H1 (cell line): ENCODE data around the gene SMIM24. TPM values are rescaled to one million over a fixed set of nuclear protein-coding genes. Genes with fewer than 3 reads are reported as not detected.

Source experiments
- CTCF ChIA-PET: fragments of 300-600 bp; sonication (Branson Sonifier 250); formaldehyde crosslinking; loops from one replicate; lab custom pipeline; 2021; ENCODE audit not compliant: partially characterized antibody; lab: Charles Lee
- POLR2A ChIA-PET: fragments of 300-600 bp; sonication (Branson Sonifier 250); formaldehyde crosslinking; loops from one replicate; lab custom pipeline; 2021; ENCODE audit warnings: inconsistent platforms; ENCODE audit not compliant: partially characterized antibody; lab: Charles Lee
- DNase-seq, 2 experiments: peaks; one replicate each; pipeline versions ENCODE4 v3.0.0 to v3.0.0-alpha.2; 2010 to 2022; ENCODE audit warnings: low spot score in 2 of 2, low read depth in 1 of 2, mixed read lengths in 1 of 2
- FAIRE-seq: peaks from 2 replicates; lab custom pipeline; 2011; peaks lifted over from hg19 to GRCh38; lab: Jason Lieb, UNC
- H2AFZ ChIP-seq: 2 replicates; pipeline ENCODE4 v1.8.1; 2012; ENCODE audit warnings: low read length, inconsistent platforms
- H2AK5ac ChIP-seq: 2 replicates; pipeline ENCODE4 v1.6.1; 2013; ENCODE audit warnings: low read depth, low read length
- H2BK120ac ChIP-seq: replicated peaks from 2 replicates; pipeline ENCODE3; 2013; ENCODE audit warnings: low read depth, low read length, inconsistent platforms
- H2BK12ac ChIP-seq: 2 replicates; pipeline ENCODE4 v1.6.1; 2013; ENCODE audit warnings: low read depth, low read length
- H2BK15ac ChIP-seq: 2 replicates; pipeline ENCODE4 v1.6.1; 2013; ENCODE audit warnings: low read length
- H2BK20ac ChIP-seq: 2 replicates; pipeline ENCODE4 v1.6.1; 2013; ENCODE audit warnings: low read length
- H2BK5ac ChIP-seq: 2 replicates; pipeline ENCODE4 v1.6.1; 2013; ENCODE audit warnings: low read depth, low read length
- H3K14ac ChIP-seq: 2 replicates; pipeline ENCODE4 v1.6.1; 2013; ENCODE audit warnings: inconsistent platforms; ENCODE audit not compliant: insufficient read length
- H3K18ac ChIP-seq: 2 replicates; pipeline ENCODE4 v1.6.1; 2013; ENCODE audit warnings: low read length; ENCODE audit errors: extremely low read depth
- H3K23ac ChIP-seq: 2 replicates; pipeline ENCODE4 v1.6.1; 2013; ENCODE audit warnings: inconsistent platforms; ENCODE audit not compliant: insufficient read length
- H3K23me2 ChIP-seq: 2 replicates; pipeline ENCODE4 v1.6.1; 2013; ENCODE audit warnings: low read depth, low read length
- H3K27ac ChIP-seq: 2 replicates; pipeline ENCODE4 v1.6.1; 2011; ENCODE audit warnings: low read depth, low read length, inconsistent platforms
- H3K27me3 ChIP-seq, 4 experiments: replicated peaks in 1 of 4; 1 replicate in 1 of 4; 2 replicates in 3 of 4; pipeline versions ENCODE4 v1.6.1 to v1.8.1; 2011 to 2013; ENCODE audit warnings: low read length in 3 of 4, mild to moderate bottlenecking in 3 of 4, inconsistent platforms in 2 of 4, mixed read lengths in 2 of 4, moderate library complexity in 1 of 4; ENCODE audit not compliant: control insufficient read depth in 3 of 4, insufficient read depth in 3 of 4; ENCODE audit errors: extremely low read depth in 1 of 4
- H3K36me3 ChIP-seq, 4 experiments: 2 replicates each; pipeline versions ENCODE4 v1.6.1 to v1.8.1; 2011 to 2013; ENCODE audit warnings: mild to moderate bottlenecking in 4 of 4, low read length in 3 of 4, moderate library complexity in 2 of 4, control low read depth in 1 of 4, inconsistent platforms in 1 of 4; ENCODE audit not compliant: insufficient read depth in 4 of 4, control insufficient read depth in 2 of 4
- H3K4ac ChIP-seq: replicated peaks from 2 replicates; pipeline ENCODE3; 2013; ENCODE audit warnings: low read length, low read depth, mixed read lengths, inconsistent platforms; ENCODE audit not compliant: insufficient read length
- H3K4me1 ChIP-seq, 4 experiments: replicated peaks in 1 of 4; 1 replicate in 1 of 4; 2 replicates in 3 of 4; pipeline versions ENCODE4 v1.6.1 to v1.8.1; 2011 to 2013; ENCODE audit warnings: low read length in 3 of 4, inconsistent platforms in 2 of 4, mixed read lengths in 1 of 4; ENCODE audit not compliant: insufficient read depth in 4 of 4, control insufficient read depth in 3 of 4
- H3K4me2 ChIP-seq, 2 experiments: 2 replicates each; pipeline versions ENCODE4 v1.6.1 to v1.8.1; 2011 to 2013; ENCODE audit warnings: low read depth in 2 of 2, low read length in 2 of 2, control low read depth in 1 of 2, inconsistent platforms in 1 of 2, mild to moderate bottlenecking in 1 of 2; ENCODE audit not compliant: insufficient read depth in 1 of 2
- H3K4me3 ChIP-seq, 4 experiments: fragments of 200-600, 300-600 bp in 1 of 4; sonication (generic), shearing (Covaris generic), sonication (Bioruptor Twin) in 1 of 4; 2 replicates each; pipeline versions ENCODE4 v1.5.1 to v1.8.1; 2011 to 2016; ENCODE audit warnings: low read length in 4 of 4, low read depth in 3 of 4, control low read depth in 2 of 4, inconsistent platforms in 2 of 4, mild to moderate bottlenecking in 2 of 4, mixed read lengths in 1 of 4, moderate library complexity in 1 of 4; ENCODE audit not compliant: insufficient read depth in 2 of 4; ENCODE audit errors: extremely low read depth in 1 of 4
- H3K56ac ChIP-seq: replicated peaks from 2 replicates; pipeline ENCODE3; 2013; ENCODE audit warnings: low read depth, mild to moderate bottlenecking, mixed read lengths, low read length, inconsistent platforms; ENCODE audit not compliant: insufficient read length
- H3K79me1 ChIP-seq: 2 replicates; pipeline ENCODE4 v1.6.1; 2013; ENCODE audit warnings: low read depth, low read length, control low read depth
- H3K79me2 ChIP-seq, 2 experiments: 2 replicates each; pipeline versions ENCODE4 v1.6.1 to v1.8.1; 2012 to 2013; ENCODE audit warnings: low read length in 2 of 2, mild to moderate bottlenecking in 2 of 2, inconsistent platforms in 1 of 2; ENCODE audit not compliant: insufficient read depth in 2 of 2, control insufficient read depth in 1 of 2
- H3K9ac ChIP-seq, 4 experiments: replicated peaks in 1 of 4; 1 replicate in 1 of 4; 2 replicates in 3 of 4; pipeline versions ENCODE4 v1.6.1 to v1.8.1; 2011 to 2013; ENCODE audit warnings: low read depth in 3 of 4, low read length in 3 of 4, control low read depth in 2 of 4, mild to moderate bottlenecking in 2 of 4, moderate library complexity in 2 of 4, inconsistent platforms in 1 of 4; ENCODE audit errors: extremely low read depth in 1 of 4
- H3K9me3 ChIP-seq, 2 experiments: 2 replicates each; pipeline versions ENCODE4 v1.6.1 to v1.8.1; 2012 to 2013; ENCODE audit warnings: mild to moderate bottlenecking in 2 of 2, moderate library complexity in 2 of 2, control low read depth in 1 of 2, inconsistent platforms in 1 of 2, low read depth in 1 of 2, low read length in 1 of 2, mixed read lengths in 1 of 2; ENCODE audit not compliant: insufficient read depth in 2 of 2
- H4K20me1 ChIP-seq, 2 experiments: replicated peaks in 1 of 2; 2 replicates each; pipeline versions ENCODE3 to v1.8.1; 2011 to 2013; ENCODE audit warnings: inconsistent platforms in 2 of 2, low read length in 2 of 2, mild to moderate bottlenecking in 1 of 2; ENCODE audit not compliant: insufficient read depth in 2 of 2, control insufficient read depth in 1 of 2
- H4K5ac ChIP-seq: 2 replicates; pipeline ENCODE4 v1.6.1; 2013; ENCODE audit warnings: low read length, low read depth, mixed read lengths, inconsistent platforms; ENCODE audit not compliant: insufficient read length
- H4K8ac ChIP-seq: 2 replicates; pipeline ENCODE4 v1.8.0; 2013; ENCODE audit warnings: mild to moderate bottlenecking, moderate library complexity, low read length, inconsistent platforms; ENCODE audit not compliant: insufficient read depth; ENCODE audit errors: extremely low read depth
- H4K91ac ChIP-seq: replicated peaks from 2 replicates; pipeline ENCODE3; 2013; ENCODE audit warnings: low read length, mixed read lengths, inconsistent platforms; ENCODE audit not compliant: insufficient read length
- PHF8 ChIP-seq: fragments of 200-600 bp; sonication (generic); conservative IDR thresholded peaks from 2 replicates; pipeline ENCODE4 v1.7.1; 2012; ENCODE audit warnings: low read depth, mild to moderate bottlenecking, inconsistent platforms, low read length, moderate library complexity
- RBBP5 ChIP-seq: IDR thresholded peaks from 2 replicates; pipeline ENCODE4 v1.7.1; 2012; ENCODE audit warnings: low read depth, mild to moderate bottlenecking, inconsistent platforms, low read length, moderate library complexity, borderline replicate concordance
- WGBS, 2 experiments: shearing (Covaris generic) in 1 of 2; methylation state at CpG; one replicate each; pipeline versions ENCODE4 v1.1.6 to v1.1.7; 2013 to 2015; ENCODE audit warnings: low lambda C conversion rate in 2 of 2, mixed read lengths in 2 of 2, inconsistent platforms in 1 of 2, low coverage in 1 of 2, missing lambda C conversion rate in 1 of 2; ENCODE audit not compliant: insufficient replicate concordance in 2 of 2, insufficient coverage in 1 of 2, insufficient read length in 1 of 2; ENCODE audit errors: extremely low coverage in 1 of 2, missing lambda C conversion rate in 1 of 2; 5-methylcytosine and 5-hydroxymethylcytosine counted together
- polyA plus RNA-seq, 7 experiments: library from polyadenylated mRNA; depleted of rRNA in 3 of 7; stranded (reverse) in 5 of 7; unstranded in 2 of 7; fragments of >200 nt in 5 of 7; fragments of 200-250 nt in 2 of 7; gene quantifications; 1 replicate in 5 of 7; 2 replicates in 1 of 7; 4 replicates in 1 of 7; pipeline versions ENCODE4 v1.2.1 to v1.2.3, GENCODE V29; 2011 to 2013; ENCODE audit warnings: missing spikeins in 2 of 7, mixed read lengths in 2 of 7
- total RNA-seq: library from RNA; stranded (reverse); fragmentation: NEBNext Ultra II Directional; extraction: Animal tissue kit (Norgen Biotek cat#: 25700); gene quantifications from 2 replicates; pipeline ENCODE4 v1.2.1, GENCODE V29; 2021

SMIM24 gene
- total and polyA plus RNA-seq, 2 of the 8 experiments (the other 6 are each of a cell fraction or from before 2014, with no cell fraction given), result 3.8 to 4.5 TPM

GRCh38 chr19:3455393-3455955 lies 24.9 kb downstream of the SMIM24 start:
- WGBS, 2 experiments, result 87% methylated on average over 7 of the region's 7 CpGs; no CpG with 5 or more reads in 1 of the 2 experiments
- Histone ChIP-seq H3K4ac (no peak overlapping the region), H2BK12ac (no peak overlapping the region), H3K9me3 (no peaks in the 10 kb centered on the region), H4K20me1 (peaks cover 3 to 7% of the 10 kb centered on the region in 2 experiments), H3K79me1 (no peaks in the 10 kb centered on the region), H2BK15ac (no peak overlapping the region), H3K4me3 (no peak overlapping the region), H3K23ac (no peak overlapping the region), H3K56ac (no peak overlapping the region), H3K36me3 (no peaks in the 10 kb centered on the region), H3K9ac (no peak overlapping the region), H2AK5ac (no peak overlapping the region), H2BK5ac (no peak overlapping the region), H2AFZ (no peak overlapping the region), H4K91ac (no peak overlapping the region), H3K4me2 (no peak overlapping the region), H2BK120ac (no peak overlapping the region), H4K8ac (no peak overlapping the region), H3K4me1 (peaks cover 0 to 24% (median 9%) of the 10 kb centered on the region in 4 experiments; a peak in 6 of 7 replicates), H3K79me2 (no peaks in the 10 kb centered on the region), H3K18ac (no peak overlapping the region), H3K27me3 (peaks cover 6 to 30% (median 24%) of the 10 kb centered on the region in 4 experiments), H3K27ac (no peak overlapping the region), H3K14ac (no peak overlapping the region), H4K5ac (no peak overlapping the region), H2BK20ac (no peak overlapping the region), H3K23me2 (peaks cover 4% of the 10 kb centered on the region; the same call in 1 of the 2 replicates)
- ChIA-PET POLR2A (no interaction called here), CTCF (no interaction called here)
- DNase-seq (no peak), FAIRE-seq (no peak)
- TF ChIP-seq PHF8, result no peak
- TF ChIP-seq RBBP5, result no peak
